ENCODE data around the gene PPP1R12B.
"Not testable (repeated sequence)": the region's sequence is repeated elsewhere in the genome, so short reads cannot be mapped to it uniquely, and the experiment has no call there.

PPP1R12B gene

GRCh38 chr1:202398439-202398838 lies 49.9 kb downstream of the PPP1R12B start:
- DNase-seq (ENCODE audit: low read depth) = not testable (repeated sequence)

- DNase-seq (ENCODE audit: low read depth) = not testable (repeated sequence)
Observed at GRCh38 chr1:202401771-202402170, 53.3 kb downstream of the PPP1R12B start.

- DNase-seq (ENCODE audit: low read depth) = not testable (repeated sequence)
Observed at GRCh38 chr1:202403381-202403780, 54.9 kb downstream of the PPP1R12B start.

- no peak for DNase-seq (ENCODE audit: low read depth)
Observed at GRCh38 chr1:202405928-202406327, 57.4 kb downstream of the PPP1R12B start.

GRCh38 chr1:202406896-202407295 lies 58.4 kb downstream of the PPP1R12B start:
- DNase-seq (ENCODE audit: low read depth) = not testable (repeated sequence)

GRCh38 chr1:202407378-202407777 lies 58.9 kb downstream of the PPP1R12B start:
- not testable (repeated sequence) for DNase-seq (ENCODE audit: low read depth)

- DNase-seq (ENCODE audit: low read depth) = not testable (repeated sequence)
Observed at GRCh38 chr1:202410251-202410650, 61.8 kb downstream of the PPP1R12B start.

- not testable (repeated sequence) for DNase-seq (ENCODE audit: low read depth)
Observed at GRCh38 chr1:202410854-202411357, 62.4 kb downstream of the PPP1R12B start.

- DNase-seq (ENCODE audit: low read depth) = no peak
Observed at GRCh38 chr1:202411422-202411821, 62.9 kb downstream of the PPP1R12B start.

- not testable (repeated sequence) for DNase-seq (ENCODE audit: low read depth)
Observed at GRCh38 chr1:202412421-202412820, 63.9 kb downstream of the PPP1R12B start.

- DNase-seq (ENCODE audit: low read depth) = no peak
Observed at GRCh38 chr1:202416641-202417040, 68.1 kb downstream of the PPP1R12B start.

GRCh38 chr1:202417141-202417540 lies 68.6 kb downstream of the PPP1R12B start:
- DNase-seq (ENCODE audit: low read depth) = not testable (repeated sequence)

GRCh38 chr1:202417762-202418201 lies 69.3 kb downstream of the PPP1R12B start:
- DNase-seq (ENCODE audit: low read depth) = not testable (repeated sequence)

GRCh38 chr1:202419731-202420130 lies 71.2 kb downstream of the PPP1R12B start:
- DNase-seq (ENCODE audit: low read depth) = not testable (repeated sequence)

- not testable (repeated sequence) for DNase-seq (ENCODE audit: low read depth)
Observed at GRCh38 chr1:202420422-202421094, 72.1 kb downstream of the PPP1R12B start.

GRCh38 chr1:202422709-202423108 lies 74.2 kb downstream of the PPP1R12B start:
- not testable (repeated sequence) for DNase-seq (ENCODE audit: low read depth)

GRCh38 chr1:202424260-202424659 lies 75.8 kb downstream of the PPP1R12B start:
- not testable (repeated sequence) for DNase-seq (ENCODE audit: low read depth)

- not testable (repeated sequence) for DNase-seq (ENCODE audit: low read depth)
Observed at GRCh38 chr1:202430111-202430510, 81.6 kb downstream of the PPP1R12B start.

GRCh38 chr1:202432338-202432737 lies 83.8 kb downstream of the PPP1R12B start:
- DNase-seq (ENCODE audit: low read depth) = not testable (repeated sequence)

- DNase-seq (ENCODE audit: low read depth) = no peak
Observed at GRCh38 chr1:202433155-202434043, 84.9 kb downstream of the PPP1R12B start.

- no peak for DNase-seq (ENCODE audit: low read depth)
Observed at GRCh38 chr1:202434059-202434458, 85.6 kb downstream of the PPP1R12B start.

GRCh38 chr1:202438393-202439174 lies 90.1 kb downstream of the PPP1R12B start:
- DNase-seq (ENCODE audit: low read depth) = no peak
